ENCODE measurements around the gene HIRA.
"Not testable (repeated sequence)": the region's sequence is repeated elsewhere in the genome, so short reads cannot be mapped to it uniquely, and the experiment has no call there.

The HIRA gene

GRCh38 chr22:19355413-19356157, 75.9 kb downstream of the HIRA start:
- DNase-seq (ENCODE audit: low spot score), result no peak

GRCh38 chr22:19354201-19354600, 77.3 kb downstream of the HIRA start:
- no peak for DNase-seq (ENCODE audit: low spot score)

GRCh38 chr22:19353363-19354131, 78.0 kb downstream of the HIRA start:
- no peak for DNase-seq (ENCODE audit: low spot score)

DNA sequence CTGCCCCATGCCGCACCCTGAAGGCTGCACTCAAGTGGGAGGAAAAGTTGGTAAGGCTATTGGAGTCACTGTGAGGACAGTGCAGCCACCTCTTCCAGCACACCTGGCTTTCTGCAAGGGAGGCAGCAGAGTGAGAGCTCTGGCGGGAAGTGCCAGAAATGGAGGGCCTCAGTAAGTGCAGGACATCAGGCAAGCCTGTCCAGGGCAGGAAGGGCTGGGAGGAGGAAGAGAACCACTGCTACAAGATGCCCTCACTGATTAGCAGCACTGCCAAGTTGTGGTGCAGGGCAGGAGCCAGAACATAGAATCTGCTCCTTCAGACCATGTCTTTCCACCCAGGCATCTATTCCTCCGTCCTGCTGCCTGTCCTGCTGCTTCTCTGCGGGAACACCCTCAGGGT, 78.8 kb downstream of the HIRA start:
- DNase-seq (ENCODE audit: low spot score), result no peak

DNA sequence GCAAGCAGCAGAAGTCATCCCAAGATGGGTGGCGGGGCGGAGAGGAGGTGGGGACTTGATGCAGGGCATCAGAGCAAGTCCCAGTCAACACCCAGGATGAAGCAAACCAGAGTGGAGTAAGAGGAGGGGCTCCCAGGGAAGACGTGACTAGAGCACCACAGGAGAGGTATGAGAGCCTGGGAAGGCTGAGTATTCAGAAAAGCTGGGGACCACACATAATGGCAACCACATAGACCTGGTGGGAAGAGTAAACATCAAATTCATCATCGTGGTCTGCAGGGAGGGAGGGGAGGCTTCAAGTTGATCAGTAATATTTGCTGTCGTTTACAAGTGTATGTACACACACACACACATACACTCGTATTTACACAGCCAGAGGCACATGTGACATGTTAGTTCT, 79.3 kb downstream of the HIRA start:
- no peak for DNase-seq (ENCODE audit: low spot score)

DNA sequence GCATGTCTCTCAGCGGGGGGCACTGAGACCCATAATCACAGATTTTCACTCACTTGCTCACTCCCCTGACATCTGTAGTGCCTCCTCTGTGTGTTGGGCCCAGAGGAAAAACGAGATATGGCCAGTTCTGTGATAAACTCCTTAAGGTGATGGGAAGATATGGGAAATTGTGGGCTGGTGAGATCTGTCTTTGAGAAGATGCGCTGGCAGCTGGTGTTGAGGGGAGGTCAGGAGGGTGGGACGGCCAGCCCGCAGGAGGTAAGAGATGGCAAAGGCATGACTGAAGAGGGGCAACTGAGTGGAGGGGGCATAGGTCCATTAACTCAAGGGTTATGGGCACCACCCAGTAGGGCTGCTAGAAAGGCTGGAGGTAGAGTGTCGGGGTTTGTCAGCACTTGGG, 79.9 kb downstream of the HIRA start:
- DNase-seq (ENCODE audit: low spot score), result no peak

- DNase-seq (ENCODE audit: low spot score), result no peak
Observed at GRCh38 chr22:19350947-19351346, 80.6 kb downstream of the HIRA start.

- DNase-seq (ENCODE audit: low spot score), result no peak
Observed at GRCh38 chr22:19350476-19350859, 81.1 kb downstream of the HIRA start.

DNA sequence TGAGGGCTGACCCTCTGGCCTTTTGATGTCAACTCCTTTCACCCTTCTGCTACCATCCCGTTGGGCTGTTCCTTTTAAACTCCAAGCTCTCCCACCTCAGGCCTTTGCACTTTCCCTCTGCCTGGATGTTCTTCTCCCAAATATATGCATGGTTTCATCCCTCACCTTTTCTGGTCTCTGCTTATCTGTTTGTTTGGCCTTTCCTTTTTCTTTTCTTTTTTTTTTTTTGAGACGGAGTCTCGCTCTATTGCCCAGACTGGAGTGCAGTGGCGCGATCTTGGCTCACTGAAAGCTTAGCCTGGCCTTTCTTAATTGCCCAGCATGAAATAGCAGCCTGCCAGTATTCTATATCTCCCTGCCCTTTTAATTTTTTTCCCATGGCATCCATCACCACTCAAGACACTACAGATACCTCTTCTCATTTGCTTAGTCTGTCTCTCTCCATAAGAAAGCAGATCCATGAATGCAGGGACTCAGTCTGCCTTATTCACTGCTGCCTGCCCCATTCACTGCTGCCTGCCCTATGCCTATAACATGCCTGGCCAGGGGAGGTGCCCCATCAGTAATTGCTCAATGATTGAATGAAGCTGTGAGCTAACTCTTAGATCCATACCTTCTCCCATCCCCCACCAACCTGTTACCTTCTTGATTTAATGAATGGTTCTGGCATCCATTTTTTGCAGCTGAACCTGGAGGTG, 81.6 kb downstream of the HIRA start:
- no peak for DNase-seq (ENCODE audit: low spot score)

DNA sequence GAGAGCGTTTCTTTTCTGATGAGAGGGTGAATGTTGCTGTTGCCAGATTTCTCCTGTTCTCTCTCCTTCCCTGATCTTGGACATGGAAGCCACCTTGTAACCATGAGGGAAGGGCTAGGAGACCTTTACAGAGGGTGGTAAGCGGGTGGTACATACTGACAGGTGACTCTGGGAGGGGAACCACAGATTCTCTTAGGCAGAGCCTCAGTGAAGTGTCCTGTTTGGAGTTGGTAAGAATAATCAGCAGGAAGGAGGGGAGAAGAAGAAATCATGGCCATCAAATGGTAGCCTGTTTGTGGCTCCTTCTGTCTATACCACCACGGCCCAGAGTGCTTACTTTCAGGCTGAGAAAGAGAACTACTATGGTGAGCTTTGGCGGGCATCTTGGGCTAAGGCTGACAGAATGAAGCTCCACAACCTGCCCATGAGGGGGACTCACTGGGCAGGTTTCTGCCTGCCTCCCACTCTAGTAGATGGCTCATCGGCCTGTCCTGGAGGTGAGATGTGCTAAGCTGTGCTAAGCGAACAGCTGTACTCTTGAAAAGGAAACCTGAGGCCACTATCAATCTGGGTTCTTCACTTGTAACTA, 84.8 kb downstream of the HIRA start:
- no peak for DNase-seq (ENCODE audit: low spot score)

GRCh38 chr22:19344420-19344819, 87.1 kb downstream of the HIRA start:
- DNase-seq (ENCODE audit: low spot score), result no peak

DNA sequence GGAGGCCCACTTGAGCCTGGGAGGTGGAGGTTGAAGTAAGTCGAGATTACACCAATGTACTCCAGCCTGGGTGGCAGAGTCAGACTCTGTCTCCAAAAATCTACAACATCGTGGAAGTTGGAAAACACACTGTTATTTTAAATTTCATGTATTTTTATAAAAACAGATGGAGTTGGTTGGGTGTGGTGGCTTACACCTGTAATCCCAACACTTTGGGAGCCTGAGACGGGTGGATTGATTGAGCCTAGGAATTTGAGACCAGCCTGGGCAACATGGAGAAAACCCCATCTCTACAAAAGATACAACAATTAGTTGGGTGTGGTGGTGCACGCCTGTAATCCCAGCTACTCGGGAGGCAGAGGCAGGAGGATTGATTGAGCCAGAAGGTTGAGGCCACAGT, 88.1 kb downstream of the HIRA start:
- DNase-seq (ENCODE audit: low spot score), result no peak

DNA sequence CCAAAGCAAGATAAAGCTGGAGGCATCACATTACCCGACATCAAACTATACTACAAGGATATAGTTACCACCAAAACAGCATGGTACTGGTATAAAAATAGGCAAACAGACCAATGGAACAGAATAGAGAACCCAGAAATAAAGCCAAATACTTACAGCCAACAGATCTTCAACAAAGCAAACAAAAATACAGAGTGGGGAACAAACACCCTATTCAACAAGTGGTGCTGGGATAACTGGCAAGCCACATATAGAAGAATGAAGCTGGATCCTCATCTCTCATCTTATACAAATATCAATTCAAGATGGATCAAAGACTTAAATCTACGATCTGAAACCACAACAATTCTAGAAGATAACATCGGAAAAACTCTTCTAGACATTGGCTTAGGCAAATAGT, 90.0 kb downstream of the HIRA start:
- no peak for DNase-seq (ENCODE audit: low spot score)

DNA sequence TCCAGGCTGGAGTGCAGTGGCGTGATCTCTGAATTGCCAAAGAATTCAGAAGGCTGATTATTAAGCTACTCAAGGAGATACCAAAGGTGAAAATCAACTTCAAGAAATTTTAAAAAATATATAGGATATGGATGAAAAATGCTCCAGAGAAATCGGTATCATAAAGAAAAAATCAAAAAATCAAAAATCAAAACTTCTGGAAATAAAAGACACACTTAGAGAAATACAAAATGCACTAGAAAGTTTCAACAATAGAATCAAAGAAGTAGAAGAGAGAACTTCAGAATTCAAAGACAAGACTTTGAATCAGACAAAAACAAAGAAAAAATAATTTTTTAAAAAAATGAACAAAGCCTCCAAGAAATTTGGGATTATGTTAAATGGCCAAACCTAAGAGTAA, 94.4 kb downstream of the HIRA start:
- no peak for DNase-seq (ENCODE audit: low spot score)

DNA sequence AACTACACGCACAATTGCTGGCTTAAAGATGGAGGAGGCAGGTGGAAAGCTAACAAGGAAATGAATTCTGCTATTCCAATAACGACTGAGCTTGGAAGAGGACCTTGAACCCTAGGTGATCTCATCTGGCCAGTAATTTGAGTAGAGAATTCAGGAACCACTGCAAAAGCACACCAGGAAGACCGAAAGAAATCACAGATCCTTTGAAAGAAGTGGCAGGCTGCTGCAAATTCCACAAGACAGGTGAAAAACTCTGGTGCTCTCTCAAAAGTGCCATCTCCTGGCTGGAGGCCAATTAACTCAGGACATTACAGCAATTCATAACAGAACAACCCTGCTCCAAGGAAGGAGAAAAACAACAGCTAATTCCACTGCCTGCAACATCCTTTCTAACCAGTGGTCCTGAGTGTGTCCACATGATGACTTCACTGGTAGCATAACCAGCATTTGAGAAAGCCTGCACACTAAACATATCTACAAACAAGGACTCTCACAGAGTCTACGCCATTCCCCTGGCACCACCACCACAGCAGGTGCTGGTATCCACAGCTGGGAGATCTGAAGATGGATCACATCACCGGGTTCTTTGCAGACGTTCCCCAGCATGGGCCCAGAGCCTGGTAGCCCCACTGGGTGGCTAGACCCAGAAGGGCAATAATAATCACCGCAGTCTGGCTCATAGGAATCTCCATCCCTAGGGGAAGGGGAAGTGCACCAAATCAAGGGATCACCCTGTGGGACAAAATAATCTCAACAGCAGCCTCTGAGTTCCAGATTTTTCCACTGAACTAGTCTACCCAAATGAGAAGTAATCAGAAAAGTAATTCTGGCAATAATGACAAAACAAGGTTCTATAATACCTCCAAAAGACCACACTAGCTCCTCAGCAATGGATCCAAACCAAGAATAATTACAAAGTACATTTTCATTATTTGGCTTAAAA, 95.1 kb downstream of the HIRA start:
- DNase-seq (ENCODE audit: low spot score), result no peak

DNA sequence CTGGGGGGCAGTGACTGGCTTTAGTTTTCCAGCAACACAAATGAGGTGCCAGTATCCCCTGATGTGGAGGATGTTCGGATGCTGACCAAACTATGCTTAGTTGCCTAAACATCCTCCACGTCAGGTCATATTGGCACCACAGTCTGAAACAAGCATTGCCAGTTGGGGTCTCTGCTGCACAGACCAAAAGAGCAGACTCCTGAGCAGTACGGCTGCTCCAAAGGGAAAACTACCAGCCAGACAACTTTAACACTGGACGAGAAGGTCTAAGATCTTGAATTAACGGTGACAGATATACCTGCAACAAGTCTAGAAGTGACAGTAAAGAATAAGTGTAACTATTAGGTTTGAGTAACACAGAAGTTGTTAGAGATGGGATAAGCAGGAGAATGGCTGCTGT, 99.6 kb downstream of the HIRA start:
- DNase-seq (ENCODE audit: low spot score), result no peak

- DNase-seq (ENCODE audit: low spot score), result no peak
Observed at GRCh38 chr22:19331474-19331873, 100.1 kb downstream of the HIRA start.

GRCh38 chr22:19330865-19331418, 100.6 kb downstream of the HIRA start:
- no peak for DNase-seq (ENCODE audit: low spot score)

DNA sequence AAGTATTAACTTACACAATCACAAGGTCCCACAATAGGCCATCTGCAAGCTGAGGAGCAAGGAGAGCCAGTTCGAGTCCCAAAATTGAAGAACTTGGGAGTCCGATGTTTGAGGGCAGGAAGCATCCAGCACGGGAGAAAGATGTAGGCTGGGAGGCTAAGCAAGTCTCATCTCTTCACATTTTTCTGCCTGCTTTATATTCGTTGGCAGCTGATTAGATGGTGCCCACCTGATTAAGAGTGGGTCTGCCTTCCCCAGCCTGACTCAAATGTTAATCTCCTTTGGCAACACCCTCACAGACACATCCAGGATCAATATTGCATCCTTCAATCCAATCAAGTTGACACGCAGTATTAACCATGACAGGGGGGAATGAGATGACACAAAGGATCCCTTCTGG, 101.3 kb downstream of the HIRA start:
- DNase-seq (ENCODE audit: low spot score), result not testable (repeated sequence)

DNA sequence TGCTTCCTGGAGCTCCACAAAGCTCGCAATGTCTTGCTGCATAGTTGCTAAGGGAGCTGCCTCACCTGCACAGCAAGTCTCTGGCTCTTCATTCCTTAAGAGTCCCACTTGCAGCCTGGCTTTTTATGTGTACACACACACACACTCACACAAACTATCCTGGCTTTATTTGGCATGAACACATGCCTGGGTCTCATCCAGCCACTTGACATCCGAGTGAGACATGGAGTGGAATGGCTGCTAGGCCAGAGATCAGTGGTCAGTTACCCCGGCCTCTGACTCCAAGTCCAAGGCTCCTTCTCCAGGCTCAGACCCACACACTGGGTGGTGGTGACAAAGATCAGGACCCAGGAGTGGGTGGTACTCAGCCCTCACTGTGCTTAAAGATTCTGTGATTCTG, 102.1 kb downstream of the HIRA start:
- DNase-seq (ENCODE audit: low spot score), result no peak

- DNase-seq (ENCODE audit: low spot score), result no peak
Observed at GRCh38 chr22:19325296-19325948, 106.1 kb downstream of the HIRA start.
